GM21737 (cell line): ENCODE measurements around the gene LINC00237.

ENCODE experiments used
- ATAC-seq: cut with Tn5 transposase; IDR thresholded peaks from one replicate; pipeline ENCODE4 v1.9.1; 2021; ENCODE audit warnings: mild to moderate bottlenecking, moderate library complexity; ENCODE audit not compliant: unreplicated experiment

Gene LINC00237

DNA sequence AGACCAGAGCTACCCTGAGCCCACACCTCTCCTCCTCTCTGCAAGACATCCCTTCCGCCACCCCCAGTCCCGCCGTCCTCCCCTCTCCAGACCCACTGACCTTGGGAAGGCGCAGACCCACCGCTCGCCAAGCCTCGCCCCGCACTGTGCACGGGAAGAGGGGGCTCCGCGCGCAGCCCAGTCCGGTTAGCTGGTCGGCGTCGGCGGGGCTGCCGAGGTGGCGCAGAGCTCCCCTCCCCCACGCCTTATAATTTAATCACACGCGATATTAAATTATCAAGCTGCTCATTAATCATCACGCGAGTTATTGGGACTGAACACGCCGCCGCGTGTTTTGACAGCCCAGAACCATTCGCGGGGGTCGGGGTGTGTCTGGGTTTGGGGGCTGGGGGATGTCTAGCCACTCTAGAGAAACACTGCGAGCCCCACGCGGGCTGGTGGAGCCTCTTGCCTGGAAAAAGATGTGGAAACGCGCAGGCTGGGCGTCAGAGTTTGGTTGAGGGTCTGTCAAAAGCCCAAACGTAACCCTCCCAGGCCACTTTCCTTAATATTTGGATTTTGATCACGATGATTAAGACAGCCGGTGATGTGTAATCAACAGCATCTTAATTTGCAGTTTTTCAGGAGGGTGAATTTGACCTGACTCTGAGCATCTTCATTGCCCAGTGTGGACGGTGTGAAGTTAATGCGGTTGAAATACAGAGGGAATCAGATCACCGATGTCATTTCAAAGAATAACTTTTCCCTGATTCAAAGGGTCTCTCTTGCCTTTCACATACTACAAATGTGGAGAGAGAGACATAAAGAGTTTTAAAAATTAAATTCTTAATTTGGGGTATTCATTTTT, at the start of gene LINC00237:
Gene LINC00237 (minus strand): TSS at position 188 of the 847 bp plus-strand sequence.
- ATAC-seq, result no peak

DNA sequence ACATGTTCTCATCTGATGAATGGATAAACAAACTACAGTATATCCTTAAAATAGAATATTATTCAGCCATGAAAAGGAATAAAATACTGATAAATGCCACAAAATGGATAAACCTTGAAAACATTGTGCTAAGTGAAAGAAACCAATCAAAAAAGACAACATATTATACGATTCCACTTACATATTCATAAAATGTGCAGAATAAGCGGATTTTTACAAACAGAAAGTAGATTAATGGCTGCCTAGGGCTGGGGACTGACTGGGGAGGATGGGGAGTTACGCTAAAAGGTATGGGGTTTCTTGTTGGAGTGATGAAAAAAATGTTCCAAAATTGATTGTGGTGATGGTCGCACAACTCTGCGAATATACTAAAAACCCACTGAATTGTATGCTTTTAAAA, 49.1 kb upstream of the LINC00237 start:
- no peak for ATAC-seq

DNA sequence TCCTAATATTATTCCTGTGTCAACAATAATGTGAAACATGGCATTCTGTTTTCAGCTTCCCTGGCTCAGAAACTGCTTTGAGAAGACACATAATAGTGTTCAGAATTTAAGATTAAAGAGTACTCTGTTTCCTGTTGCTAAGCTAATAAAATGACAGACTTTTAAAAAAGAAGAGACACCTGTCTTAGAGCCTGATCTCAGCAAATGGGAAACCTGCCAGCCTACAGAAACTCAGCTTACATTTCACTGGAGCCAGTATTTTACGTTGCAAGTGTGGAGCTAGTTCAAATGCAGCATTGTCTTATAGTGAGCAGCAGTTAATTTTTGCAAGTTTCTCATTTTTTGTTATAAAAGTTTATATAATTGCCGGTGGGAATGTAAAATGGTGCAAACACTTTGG, 48.5 kb upstream of the LINC00237 start:
- ATAC-seq, result no peak

DNA sequence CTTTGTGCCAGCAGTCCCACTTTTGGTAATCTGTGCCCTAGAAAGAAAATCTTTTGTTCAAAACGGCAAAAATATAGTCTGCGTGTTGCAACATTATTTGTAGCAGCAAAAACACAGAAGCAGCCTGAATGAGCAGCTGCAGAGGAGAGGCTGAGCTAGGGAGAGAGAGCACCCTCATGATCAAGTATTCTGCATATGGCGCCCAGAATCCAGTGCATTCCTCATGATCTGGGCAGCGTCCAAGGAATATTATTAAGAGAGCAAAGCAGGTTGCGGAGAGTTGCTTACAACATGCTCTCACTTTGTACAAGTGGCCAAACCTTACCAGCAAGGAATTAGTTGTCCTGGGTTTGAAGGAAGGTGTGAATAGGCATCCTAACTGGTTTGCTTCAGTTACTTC, 45.6 kb upstream of the LINC00237 start:
- ATAC-seq, result no peak

DNA sequence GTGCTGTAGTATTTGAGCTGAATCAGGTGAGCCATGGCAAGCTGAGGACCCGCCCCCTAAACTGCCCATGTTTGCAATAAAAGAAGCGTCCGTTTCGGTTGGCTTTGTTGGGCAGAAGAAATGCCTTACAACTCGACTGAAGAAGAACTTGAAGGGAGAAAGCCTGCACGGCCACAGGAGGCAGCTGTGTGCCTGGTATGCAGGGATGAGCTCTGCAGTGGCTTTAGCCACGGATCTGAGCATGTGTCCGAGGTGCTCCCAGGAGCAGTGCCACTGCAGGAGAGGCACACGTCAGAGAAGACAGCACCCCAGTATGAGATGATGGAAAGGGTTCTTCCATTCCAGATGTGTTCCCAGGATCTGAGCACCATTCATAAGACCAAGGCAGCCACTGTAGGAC, 43.2 kb upstream of the LINC00237 start:
- ATAC-seq, result no peak

DNA sequence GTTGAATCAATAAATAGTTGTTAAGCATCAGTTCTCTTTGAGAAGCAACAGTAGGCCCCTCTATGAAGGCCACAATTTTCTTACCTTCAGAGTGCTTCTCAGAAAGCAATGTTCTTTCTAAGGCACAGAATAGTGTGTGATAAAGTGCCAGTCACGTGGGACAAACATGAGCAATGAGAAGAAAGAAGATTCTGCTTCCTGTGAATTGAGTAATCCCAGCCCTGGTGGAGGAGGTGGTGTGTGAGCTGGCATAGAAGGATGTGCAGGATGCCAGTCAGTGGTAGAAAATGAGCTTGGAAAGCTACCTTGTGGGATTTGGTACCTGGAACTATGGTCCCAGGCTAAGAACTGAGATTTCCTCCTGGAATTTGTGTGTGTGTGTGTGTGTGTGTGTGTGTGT, 41.4 kb upstream of the LINC00237 start:
- no peak for ATAC-seq

DNA sequence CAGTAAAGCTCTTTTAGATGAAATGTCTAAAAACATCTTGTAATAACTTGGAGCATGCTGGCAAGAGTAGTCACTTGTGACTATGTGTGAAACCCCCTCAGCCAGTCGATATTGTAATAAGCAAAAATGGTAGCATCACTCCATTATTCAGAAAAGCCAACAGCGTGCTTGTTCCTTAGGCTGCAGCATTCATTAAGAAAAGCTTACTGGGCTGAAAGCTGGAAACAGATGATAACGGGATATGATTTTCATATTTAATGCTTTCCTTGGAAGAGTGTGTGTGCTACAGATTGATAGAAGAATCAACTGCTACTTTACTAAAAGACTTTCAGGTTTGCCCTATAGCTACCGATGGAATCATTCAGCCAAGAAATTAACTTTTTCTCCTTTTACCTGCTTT, 40.1 kb upstream of the LINC00237 start:
- no peak for ATAC-seq

DNA sequence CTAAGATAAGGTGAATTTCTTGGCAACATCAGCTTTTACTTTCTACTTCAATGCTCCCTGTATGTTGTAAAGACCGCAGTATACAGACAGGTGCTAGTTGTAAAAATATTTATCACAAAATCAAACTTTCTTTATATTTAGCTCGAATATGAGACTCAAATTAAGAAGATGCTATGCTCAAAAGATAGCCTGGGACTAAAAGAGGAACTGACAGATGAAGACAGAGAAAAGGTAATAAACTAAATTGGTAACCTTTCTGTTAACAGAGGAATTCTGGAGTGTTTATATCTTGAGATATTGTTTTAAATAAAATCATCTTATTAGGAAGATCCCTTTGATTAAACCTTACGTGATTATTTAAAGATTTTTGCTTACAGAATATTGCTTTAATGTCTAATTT, 39.3 kb upstream of the LINC00237 start:
- no peak for ATAC-seq

DNA sequence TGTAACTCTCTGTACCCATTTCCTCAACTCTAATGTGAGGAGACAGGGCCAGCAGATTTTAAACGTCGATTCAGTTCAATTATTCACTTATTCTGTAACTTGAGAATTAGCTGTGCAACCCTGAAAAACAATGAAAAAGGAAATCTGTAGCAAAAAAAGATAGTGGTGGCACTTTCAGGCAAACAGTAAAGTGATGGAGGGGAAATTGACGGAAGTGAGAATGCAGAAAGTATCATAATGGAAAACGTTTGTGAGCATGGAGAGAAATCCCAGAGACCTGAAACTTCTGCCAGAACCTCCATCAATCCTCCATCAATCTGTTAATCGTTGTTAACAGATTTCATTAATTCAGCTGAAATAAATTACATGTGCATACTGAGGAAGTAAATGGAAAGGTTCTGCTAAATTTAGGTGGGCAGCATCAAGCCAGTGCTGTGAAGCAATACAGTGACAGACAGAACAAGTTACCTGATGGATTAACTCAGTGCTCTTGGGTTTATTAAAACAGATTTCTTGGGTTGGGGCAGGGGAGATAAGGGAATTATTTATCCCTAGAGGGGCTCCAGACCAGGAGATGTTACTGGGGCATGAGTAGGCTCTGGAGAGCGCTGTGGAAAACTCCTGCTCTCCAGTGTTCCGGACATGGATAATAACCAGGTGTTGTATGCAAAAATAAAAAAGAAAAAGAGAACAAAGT, 37.2 kb upstream of the LINC00237 start:
- ATAC-seq, result no peak

DNA sequence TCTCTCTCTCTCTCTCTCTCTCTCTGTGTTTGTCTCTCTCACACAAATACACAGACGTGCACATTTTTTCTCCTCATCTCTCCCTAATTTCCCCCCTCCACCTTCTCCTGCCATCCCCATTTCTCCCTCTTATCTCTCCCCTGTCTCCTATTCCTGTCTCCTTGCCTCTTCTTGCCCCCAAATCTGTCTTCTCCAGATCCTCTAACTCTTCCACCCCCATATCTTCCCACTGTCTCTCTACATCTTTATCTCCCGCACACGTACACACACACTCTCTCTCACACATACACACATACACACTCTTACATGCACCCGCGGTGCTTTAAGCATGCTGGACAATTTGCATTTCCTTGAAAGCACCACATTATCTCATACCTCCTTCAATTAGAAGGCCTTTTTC, 35.7 kb upstream of the LINC00237 start:
- no peak for ATAC-seq

DNA sequence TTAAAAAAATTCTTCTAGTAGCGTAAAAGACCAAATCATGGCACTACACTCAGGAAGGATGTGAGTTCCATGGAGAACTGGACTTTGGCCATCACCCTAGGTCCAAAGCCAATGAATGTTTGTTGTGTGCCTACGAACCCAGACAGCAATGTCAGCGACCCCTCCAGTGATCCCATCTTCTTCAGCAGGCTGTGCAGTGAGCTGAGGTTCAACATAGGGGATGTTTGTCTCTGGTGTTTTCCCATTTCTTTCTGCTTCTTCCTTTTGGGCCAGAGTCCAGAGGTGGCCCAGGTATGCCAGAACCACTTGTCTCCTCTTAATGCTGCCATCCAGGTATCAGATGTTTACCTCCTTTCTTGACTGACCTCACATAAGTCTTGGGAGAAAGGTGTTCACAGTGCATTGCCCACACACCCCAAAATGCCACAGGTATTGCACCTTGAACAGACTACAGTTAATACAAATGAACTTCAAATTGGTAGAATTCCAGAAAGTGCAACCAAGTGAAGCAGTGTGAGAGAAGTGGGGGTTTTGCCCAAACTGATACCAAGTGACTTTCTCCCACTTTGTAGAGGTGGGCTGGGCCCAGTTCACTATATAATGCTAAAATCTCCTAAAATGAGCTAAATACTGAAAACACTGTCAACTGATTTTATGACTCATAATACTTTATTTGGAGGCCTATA, 33.9 kb upstream of the LINC00237 start:
- no peak for ATAC-seq

DNA sequence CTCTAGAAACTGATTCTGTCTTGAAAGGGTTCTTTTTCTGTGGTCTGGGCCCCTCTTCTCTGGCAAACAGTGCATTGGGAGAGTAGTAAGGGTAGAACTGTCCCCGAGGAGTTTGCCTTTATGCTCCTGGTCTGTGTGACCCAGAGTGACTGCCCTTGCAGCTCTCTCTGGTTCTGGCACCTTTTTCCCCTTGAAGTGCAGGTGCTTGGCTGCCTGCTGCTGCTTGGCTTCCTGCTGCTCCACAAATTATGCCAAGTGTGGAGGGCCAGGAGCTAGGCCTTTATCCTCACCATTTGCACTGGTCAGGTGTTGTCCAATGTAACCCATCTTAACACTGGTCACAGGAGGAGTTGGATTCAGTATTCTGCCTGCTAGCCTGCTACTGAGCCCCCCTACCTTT, 30.9 kb upstream of the LINC00237 start:
- ATAC-seq, result no peak

DNA sequence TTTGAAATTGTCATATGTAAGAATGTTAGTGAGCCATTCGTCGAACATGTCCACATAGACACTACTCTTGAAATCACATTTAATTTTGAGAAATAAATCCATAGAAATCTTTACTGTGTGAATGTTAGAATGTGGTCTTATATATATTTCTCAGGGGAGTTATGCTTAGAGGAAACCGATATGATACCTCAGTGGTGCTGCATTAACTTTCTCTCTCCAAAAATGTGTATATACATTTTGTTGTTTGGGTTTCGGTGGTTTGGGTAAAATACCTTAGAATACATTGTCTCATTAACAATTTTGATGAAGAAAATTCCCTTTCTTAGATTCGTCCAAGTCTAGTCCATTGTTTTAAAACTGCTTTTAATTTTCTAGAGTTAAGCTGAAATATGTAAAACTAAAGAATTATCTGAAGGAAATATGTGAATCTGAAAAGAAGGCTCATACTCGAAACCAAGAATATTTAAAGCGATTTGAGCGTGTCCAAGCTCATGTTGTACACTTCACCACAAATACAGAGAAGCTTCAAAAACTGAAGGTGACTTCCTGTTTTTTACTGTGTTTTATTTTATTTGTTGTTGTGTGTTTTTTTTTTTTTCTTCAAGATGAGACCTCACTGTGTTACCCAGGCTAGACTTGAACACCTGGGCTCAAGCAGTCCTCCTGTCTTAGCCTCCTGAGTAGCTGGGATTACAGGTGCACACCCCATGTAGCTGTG, 30.0 kb upstream of the LINC00237 start:
- ATAC-seq, result no peak

DNA sequence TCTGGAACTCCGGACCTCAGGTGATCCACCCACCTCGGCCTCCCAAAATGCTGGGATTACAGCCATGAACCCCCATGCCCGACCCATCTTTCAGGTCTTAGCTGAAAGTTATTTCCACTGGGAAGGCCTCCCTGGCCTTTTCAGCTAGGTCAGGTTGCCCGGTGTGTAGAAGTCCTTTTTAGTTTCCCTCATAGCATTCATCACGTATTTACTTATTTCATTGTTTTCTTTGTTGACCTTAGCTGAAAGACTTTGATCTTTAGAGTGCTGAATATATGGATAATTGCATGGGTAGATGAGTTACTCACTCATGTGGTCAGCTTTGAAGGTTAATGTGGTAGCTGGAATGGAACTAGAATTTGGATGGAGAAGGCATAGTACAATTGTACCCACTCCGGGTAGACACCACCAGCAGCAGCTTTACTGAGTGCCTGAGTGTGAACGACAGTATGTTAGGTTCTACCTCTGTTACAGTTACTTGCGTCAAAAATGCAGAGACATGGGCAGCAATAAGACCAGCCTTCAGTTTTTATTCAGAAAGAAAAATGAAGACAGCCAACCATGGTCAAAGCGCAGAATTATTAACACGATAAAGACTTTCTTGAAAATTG, 28.8 kb upstream of the LINC00237 start:
- no peak for ATAC-seq

DNA sequence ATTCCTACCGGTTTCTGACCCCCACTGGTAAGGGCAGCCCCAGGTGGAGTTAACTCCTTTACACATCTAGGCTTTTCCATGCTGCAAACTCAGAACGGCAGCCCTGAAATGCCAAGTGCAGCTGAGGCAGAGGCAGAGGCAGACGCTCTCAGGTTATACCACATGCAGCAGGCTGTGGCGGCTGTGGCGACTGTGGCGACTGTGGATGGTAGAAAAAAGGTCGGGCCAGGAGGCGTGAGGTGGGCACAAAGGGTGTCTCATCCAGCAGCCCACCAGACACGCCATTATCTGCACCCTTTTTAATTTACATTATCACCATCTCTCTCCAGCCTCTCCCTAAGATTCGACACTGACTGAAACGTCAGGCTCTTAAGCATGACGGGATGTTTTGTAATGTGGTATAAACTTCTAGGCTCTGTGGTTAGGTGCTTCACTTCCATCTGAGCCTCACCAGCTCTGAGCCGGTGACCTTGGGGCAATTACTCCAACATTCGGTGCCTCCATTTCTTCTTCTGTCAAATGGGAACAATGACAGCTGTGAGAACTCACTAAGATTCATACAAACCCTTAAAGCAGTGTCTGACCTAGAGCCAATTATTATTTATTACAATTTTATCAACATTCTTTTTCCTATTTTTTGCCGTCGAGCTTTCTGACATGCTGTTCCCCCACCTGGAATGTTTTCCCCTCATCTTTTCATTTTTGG, 27.9 kb upstream of the LINC00237 start:
- ATAC-seq, result no peak

DNA sequence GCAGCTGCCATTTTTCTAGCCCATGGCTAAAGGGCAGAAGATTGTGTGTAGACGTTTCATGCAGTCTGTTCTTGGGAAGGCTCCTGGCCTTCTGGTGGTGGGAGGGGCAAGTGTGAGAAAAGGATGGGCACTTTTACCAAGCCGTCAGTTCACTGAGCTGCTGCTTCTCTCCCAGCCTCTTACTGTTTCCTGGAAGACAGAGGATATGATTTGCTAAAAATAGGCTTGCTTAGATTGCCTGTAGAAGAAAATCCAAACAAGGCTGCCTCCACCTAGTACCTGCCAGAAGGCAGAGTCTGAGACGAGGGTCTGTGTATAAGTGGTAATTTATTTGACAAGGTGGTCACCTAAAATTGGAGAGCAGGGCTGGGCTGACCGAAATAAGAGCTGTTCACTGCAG, 27.2 kb upstream of the LINC00237 start:
- ATAC-seq, result no peak

DNA sequence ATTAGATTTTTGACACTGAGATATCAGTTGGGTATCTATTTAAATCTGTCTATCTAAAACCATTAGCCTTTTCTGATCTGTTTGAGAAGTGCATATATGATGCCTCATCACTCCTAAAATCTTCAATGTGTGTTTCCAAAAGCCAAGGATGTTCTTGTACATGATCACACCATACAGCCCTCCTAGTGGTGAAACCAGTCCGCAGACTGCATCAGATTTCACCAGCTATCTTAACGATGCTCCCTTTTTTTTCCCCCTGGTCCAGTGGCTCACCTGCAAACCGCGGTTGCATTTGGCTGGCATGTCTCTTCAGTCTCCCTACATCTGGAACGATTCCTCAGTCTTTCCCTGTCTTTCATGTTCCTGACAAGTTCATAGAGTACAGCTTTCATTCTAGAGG, 23.7 kb upstream of the LINC00237 start:
- ATAC-seq, result no peak

DNA sequence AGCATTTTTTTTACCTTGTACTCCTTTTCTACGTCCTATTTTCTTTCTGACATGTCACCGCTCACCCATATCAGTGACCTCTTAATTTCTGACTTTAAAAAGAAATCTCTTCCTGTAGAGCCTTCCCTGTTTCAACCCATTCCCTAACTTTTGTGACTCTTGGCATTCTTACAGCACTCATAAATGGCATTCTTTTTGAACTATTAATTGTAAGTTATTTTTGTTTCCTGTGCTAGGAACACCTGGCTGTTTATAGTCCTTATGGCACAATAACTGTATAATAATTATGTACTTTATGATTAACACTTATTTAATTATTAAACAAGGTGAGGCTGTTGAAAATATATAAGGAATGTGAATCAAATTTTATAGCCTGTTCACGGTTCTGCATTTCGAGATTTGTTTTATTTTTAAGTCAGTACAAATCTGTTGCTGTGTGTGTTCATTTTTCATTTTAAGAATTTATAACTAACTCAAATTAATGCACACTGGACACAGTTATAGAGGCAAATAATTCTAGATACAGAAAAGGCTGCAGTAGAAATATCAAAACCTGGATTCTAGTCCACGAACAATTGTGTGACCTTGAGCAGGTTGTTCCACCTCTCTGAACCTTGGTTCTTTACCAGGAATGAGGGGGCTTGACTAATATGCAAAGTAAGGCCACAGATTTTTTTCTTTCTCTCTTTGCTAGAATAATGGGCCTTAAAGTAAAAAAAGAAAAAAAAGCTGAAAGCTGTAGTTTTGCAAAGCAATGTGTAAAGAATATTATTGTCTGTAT, 21.2 kb upstream of the LINC00237 start:
- no peak for ATAC-seq

DNA sequence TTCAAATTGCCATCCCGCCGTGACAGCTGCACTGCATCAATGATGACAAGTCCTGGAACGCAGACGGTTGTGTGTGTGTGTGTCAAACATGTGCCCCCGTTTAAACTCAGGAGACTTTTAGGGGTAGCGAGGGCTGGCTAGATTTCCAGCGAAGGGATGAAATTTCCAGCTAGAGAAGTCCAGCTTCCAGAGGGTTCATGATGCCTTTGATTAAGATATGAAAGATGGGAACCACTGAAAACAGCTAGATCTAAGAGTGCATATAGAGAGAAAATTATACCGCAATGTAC, 20.4 kb upstream of the LINC00237 start:
- ATAC-seq, result no peak
